ENCODE data around the gene MGMT. TPM values are rescaled to one million over a fixed set of nuclear protein-coding genes. Genes with fewer than 3 reads are reported as not detected.

MGMT gene
- total and polyA plus RNA-seq, 2 donors from 2014 or later, result 25.9 to 70.0 TPM

- Histone ChIP-seq H3K36me3 (ENCODE audit: control insufficient read depth in 2 of 3, insufficient read depth in 3 of 3, low read length in 3 of 3) (peaks cover 0 to 3% (median 0%) of the 10 kb centered on the region in 3 donors), H3K9me3 (ENCODE audit: control insufficient read depth in 2 of 3, insufficient read depth in 1 of 3, low read length in 3 of 3) (no peaks in the 10 kb centered on the region), H3K9ac (ENCODE audit: low read length in 3 of 3) (no peak overlapping the region), H3K4me1 (ENCODE audit: control insufficient read depth in 2 of 3, insufficient read depth in 2 of 3, low read depth in 1 of 3, low read length in 3 of 3) (peaks cover 0 to 3% (median 0%) of the 10 kb centered on the region in 3 donors), H3K27me3 (ENCODE audit: control insufficient read depth, insufficient read depth, low read length) (no peaks in the 10 kb centered on the region), H3K4me3 (ENCODE audit: low read length in 3 of 3) (no peak overlapping the region), H3K27ac (ENCODE audit: low read depth in 2 of 2, low read length in 2 of 2) (no peak overlapping the region)
- DNase-seq, result no peak
- FAIRE-seq, result no peak
- TF ChIP-seq, protein P1, sequence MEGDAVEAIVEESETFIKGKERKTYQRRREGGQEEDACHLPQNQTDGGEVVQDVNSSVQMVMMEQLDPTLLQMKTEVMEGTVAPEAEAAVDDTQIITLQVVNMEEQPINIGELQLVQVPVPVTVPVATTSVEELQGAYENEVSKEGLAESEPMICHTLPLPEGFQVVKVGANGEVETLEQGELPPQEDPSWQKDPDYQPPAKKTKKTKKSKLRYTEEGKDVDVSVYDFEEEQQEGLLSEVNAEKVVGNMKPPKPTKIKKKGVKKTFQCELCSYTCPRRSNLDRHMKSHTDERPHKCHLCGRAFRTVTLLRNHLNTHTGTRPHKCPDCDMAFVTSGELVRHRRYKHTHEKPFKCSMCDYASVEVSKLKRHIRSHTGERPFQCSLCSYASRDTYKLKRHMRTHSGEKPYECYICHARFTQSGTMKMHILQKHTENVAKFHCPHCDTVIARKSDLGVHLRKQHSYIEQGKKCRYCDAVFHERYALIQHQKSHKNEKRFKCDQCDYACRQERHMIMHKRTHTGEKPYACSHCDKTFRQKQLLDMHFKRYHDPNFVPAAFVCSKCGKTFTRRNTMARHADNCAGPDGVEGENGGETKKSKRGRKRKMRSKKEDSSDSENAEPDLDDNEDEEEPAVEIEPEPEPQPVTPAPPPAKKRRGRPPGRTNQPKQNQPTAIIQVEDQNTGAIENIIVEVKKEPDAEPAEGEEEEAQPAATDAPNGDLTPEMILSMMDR (IDR thresholded peaks at IDR 0.05; ENCODE audit: borderline replicate concordance, extremely low read depth, insufficient read depth), result no peak
- intact Hi-C loops (cut with DNase I), result no loop called here
These were observed 131.4 kb downstream of the MGMT start for GRCh38 chr10:129598413-129598812.

GRCh38 chr10:129599160-129599559 is 132.1 kb downstream of the MGMT start:
- no peak for DNase-seq
- no peak for FAIRE-seq
- Histone ChIP-seq H3K4me1 (ENCODE audit: control insufficient read depth in 2 of 3, insufficient read depth in 2 of 3, low read depth in 1 of 3, low read length in 3 of 3) (peaks cover 0 to 3% (median 0%) of the 10 kb centered on the region in 3 donors), H3K9ac (ENCODE audit: low read length in 3 of 3) (no peak overlapping the region), H3K27me3 (ENCODE audit: control insufficient read depth, insufficient read depth, low read length) (no peaks in the 10 kb centered on the region), H3K36me3 (ENCODE audit: control insufficient read depth in 2 of 3, insufficient read depth in 3 of 3, low read length in 3 of 3) (peaks cover 0 to 3% (median 0%) of the 10 kb centered on the region in 3 donors), H3K9me3 (ENCODE audit: control insufficient read depth in 2 of 3, insufficient read depth in 1 of 3, low read length in 3 of 3) (no peaks in the 10 kb centered on the region), H3K27ac (ENCODE audit: low read depth in 2 of 2, low read length in 2 of 2) (no peak overlapping the region), H3K4me3 (ENCODE audit: low read length in 3 of 3) (no peak overlapping the region)
- TF ChIP-seq, protein P1 (IDR thresholded peaks at IDR 0.05; ENCODE audit: borderline replicate concordance, extremely low read depth, insufficient read depth), result no peak
- intact Hi-C loops (cut with DNase I), result no loop called here

DNA sequence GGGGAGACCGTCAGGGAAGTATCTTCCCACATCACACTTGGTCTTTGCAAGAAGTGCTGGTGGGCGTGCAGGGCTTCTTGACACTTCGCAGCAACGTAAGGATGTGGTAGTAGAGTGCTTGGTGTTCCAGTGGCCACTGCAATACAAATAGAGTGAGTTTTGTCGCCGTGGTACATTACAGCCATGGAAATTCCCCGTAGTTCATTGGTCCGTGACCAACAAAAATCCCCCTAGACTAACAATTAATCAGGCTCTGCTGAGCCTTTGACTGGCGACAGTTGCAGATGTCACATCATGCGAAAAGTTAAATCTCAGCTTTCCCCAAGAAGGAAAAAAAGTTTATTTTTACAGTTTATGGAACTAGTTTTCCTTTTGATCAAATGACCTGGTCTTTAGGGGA is 134.7 kb downstream of the MGMT start:
- no peaks in the 10 kb centered on the region for H3K9me3 ChIP-seq (ENCODE audit: control insufficient read depth in 2 of 3, insufficient read depth in 1 of 3, low read length in 3 of 3)
- intact Hi-C loops (cut with DNase I), result no loop called here
- H3K36me3 ChIP-seq (ENCODE audit: control insufficient read depth in 2 of 3, insufficient read depth in 3 of 3, low read length in 3 of 3), result no peaks in the 10 kb centered on the region
- DNase-seq, result peak in 3 of 5 donors; percentile 35 to 66 (median 53)
- no peak for FAIRE-seq
- H3K4me1 ChIP-seq (ENCODE audit: control insufficient read depth in 2 of 3, insufficient read depth in 2 of 3, low read depth in 1 of 3, low read length in 3 of 3), result peaks cover 0 to 3% (median 0%) of the 10 kb centered on the region in 3 donors
- no peak overlapping the region for H3K4me3 ChIP-seq (ENCODE audit: low read length in 3 of 3)
- no peak overlapping the region for H3K27ac ChIP-seq (ENCODE audit: low read depth in 2 of 2, low read length in 2 of 2)
- no peak overlapping the region for H3K9ac ChIP-seq (ENCODE audit: low read length in 3 of 3)
- TF ChIP-seq, protein P1 (IDR thresholded peaks at IDR 0.05; ENCODE audit: borderline replicate concordance, extremely low read depth, insufficient read depth), result no peak
- no peaks in the 10 kb centered on the region for H3K27me3 ChIP-seq (ENCODE audit: control insufficient read depth, insufficient read depth, low read length)
